ENCODE data around the gene ABHD2.

DNA sequence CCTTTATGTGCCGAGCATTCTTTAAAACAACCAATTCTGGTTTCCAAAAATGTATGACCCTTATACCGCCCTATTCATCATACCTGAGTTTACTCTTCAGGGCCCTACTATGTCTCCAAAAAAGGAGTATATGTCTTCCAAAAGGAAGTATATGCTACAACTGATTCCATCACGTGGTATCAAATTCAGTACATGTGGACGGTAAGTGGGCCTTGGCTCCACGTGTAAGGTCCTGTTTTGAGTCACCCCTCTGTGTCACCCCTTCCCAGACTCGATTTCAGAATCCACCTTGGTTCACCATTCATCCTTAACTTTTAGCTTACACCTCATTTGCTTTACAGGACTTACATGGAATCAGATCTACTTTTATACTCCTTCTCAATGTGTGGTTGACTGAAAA lies 37.8 kb downstream of the ABHD2 start:
- TF ChIP-seq, protein P1, sequence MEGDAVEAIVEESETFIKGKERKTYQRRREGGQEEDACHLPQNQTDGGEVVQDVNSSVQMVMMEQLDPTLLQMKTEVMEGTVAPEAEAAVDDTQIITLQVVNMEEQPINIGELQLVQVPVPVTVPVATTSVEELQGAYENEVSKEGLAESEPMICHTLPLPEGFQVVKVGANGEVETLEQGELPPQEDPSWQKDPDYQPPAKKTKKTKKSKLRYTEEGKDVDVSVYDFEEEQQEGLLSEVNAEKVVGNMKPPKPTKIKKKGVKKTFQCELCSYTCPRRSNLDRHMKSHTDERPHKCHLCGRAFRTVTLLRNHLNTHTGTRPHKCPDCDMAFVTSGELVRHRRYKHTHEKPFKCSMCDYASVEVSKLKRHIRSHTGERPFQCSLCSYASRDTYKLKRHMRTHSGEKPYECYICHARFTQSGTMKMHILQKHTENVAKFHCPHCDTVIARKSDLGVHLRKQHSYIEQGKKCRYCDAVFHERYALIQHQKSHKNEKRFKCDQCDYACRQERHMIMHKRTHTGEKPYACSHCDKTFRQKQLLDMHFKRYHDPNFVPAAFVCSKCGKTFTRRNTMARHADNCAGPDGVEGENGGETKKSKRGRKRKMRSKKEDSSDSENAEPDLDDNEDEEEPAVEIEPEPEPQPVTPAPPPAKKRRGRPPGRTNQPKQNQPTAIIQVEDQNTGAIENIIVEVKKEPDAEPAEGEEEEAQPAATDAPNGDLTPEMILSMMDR (IDR thresholded peaks at IDR 0.05; ENCODE audit: low read depth, low read length, poor library complexity, severe bottlenecking) = no peak
- TF ChIP-seq EZH2phosphoT487 (IDR thresholded peaks at IDR 0.05; ENCODE audit: borderline replicate concordance, low read length) = no peak

All from DOHH2 (cell line).